Subcutaneous abdominal adipose tissue (tissue), 5 donors: ENCODE measurements around the gene FNDC8.

ENCODE experiments used
- H3K27ac ChIP-seq: one replicate; pipeline ENCODE4 v1.7.0; 2013; ENCODE audit warnings: low read depth, mild to moderate bottlenecking, inconsistent platforms, low read length, moderate library complexity
- H3K27me3 ChIP-seq, 5 donors: one replicate each; pipeline ENCODE4 v1.7.0; 2013; ENCODE audit warnings: low read length in 5 of 5, inconsistent platforms in 1 of 5; ENCODE audit not compliant: control insufficient read depth in 5 of 5, insufficient read depth in 4 of 5
- H3K36me3 ChIP-seq, 5 donors: one replicate each; pipeline ENCODE4 v1.7.0; 2013; ENCODE audit warnings: low read length in 5 of 5; ENCODE audit not compliant: control insufficient read depth in 5 of 5, insufficient read depth in 5 of 5
- H3K4me1 ChIP-seq, 5 donors: one replicate each; pipeline ENCODE4 v1.7.0; 2013; ENCODE audit warnings: low read length in 5 of 5, mild to moderate bottlenecking in 3 of 5, moderate library complexity in 1 of 5; ENCODE audit not compliant: control insufficient read depth in 5 of 5, insufficient read depth in 5 of 5
- H3K4me3 ChIP-seq, 5 donors: one replicate each; pipeline ENCODE4 v1.7.0; 2013; ENCODE audit warnings: low read length in 5 of 5, low read depth in 1 of 5
- H3K9ac ChIP-seq, 5 donors: one replicate each; pipeline ENCODE4 v1.7.0; 2013; ENCODE audit warnings: low read length in 5 of 5, mild to moderate bottlenecking in 4 of 5, moderate library complexity in 3 of 5
- H3K9me3 ChIP-seq, 5 donors: one replicate each; pipeline ENCODE4 v1.7.0; 2013; ENCODE audit warnings: low read length in 5 of 5; ENCODE audit not compliant: control insufficient read depth in 5 of 5
- donor health status: healthy.
- donor health status: healthy.
- donor health status: healthy.
- donor health status: healthy.
- donor health status: healthy.

FNDC8 gene

DNA sequence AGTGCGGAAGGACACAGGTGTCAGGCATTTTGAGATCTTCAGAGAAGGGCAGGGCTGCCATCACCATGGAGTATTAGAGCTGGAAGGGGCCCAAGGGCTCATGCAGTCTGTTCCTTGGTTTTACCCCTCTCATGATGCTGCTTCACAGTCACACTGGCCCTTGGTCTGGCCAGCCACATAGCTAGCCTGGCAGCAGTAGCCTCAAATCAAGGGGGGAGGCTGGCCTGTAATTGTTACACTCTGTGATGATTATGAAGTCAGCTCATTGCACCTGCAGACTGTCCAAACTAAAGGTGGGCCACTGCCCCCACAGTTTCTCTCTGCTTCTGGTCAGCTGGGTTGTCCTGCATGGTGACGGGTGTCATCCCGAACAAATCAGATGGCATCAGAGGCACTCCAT, at the start of gene FNDC8:
Gene FNDC8 (plus strand): TSS at position 301 of the 400 bp plus-strand sequence. CDS start 79 bp downstream, at position 380.
- H3K9me3 ChIP-seq = no peaks in the 10 kb centered on the region
- peaks cover 3 to 23% (median 19%) of the 10 kb centered on the region in 5 donors for H3K4me1 ChIP-seq
- H3K27me3 ChIP-seq = no peaks in the 10 kb centered on the region
- no peak within 1 kb of the TSS for H3K9ac ChIP-seq
- no peak within 1 kb of the TSS for H3K4me3 ChIP-seq
- no peak within 1 kb of the TSS for H3K27ac ChIP-seq
- no peaks in the 10 kb centered on the region for H3K36me3 ChIP-seq

GRCh38 chr17:35073183-35073790, 48.1 kb upstream of the FNDC8 start:
- no peak overlapping the region for H3K27ac ChIP-seq
- no peaks in the 10 kb centered on the region for H3K27me3 ChIP-seq
- H3K4me1 ChIP-seq = no peaks in the 10 kb centered on the region
- H3K36me3 ChIP-seq = peaks cover 0 to 5% (median 0%) of the 10 kb centered on the region in 5 donors
- no peak overlapping the region for H3K4me3 ChIP-seq
- H3K9ac ChIP-seq = no peak overlapping the region
- H3K9me3 ChIP-seq = no peaks in the 10 kb centered on the region

GRCh38 chr17:35073991-35074627, 47.3 kb upstream of the FNDC8 start:
- Histone ChIP-seq H3K9ac (no peak overlapping the region), H3K4me3 (no peak overlapping the region), H3K9me3 (no peaks in the 10 kb centered on the region), H3K27ac (no peak overlapping the region), H3K27me3 (no peaks in the 10 kb centered on the region), H3K4me1 (no peaks in the 10 kb centered on the region), H3K36me3 (peaks cover 0 to under 1% (median 0%) of the 10 kb centered on the region in 5 donors)

DNA sequence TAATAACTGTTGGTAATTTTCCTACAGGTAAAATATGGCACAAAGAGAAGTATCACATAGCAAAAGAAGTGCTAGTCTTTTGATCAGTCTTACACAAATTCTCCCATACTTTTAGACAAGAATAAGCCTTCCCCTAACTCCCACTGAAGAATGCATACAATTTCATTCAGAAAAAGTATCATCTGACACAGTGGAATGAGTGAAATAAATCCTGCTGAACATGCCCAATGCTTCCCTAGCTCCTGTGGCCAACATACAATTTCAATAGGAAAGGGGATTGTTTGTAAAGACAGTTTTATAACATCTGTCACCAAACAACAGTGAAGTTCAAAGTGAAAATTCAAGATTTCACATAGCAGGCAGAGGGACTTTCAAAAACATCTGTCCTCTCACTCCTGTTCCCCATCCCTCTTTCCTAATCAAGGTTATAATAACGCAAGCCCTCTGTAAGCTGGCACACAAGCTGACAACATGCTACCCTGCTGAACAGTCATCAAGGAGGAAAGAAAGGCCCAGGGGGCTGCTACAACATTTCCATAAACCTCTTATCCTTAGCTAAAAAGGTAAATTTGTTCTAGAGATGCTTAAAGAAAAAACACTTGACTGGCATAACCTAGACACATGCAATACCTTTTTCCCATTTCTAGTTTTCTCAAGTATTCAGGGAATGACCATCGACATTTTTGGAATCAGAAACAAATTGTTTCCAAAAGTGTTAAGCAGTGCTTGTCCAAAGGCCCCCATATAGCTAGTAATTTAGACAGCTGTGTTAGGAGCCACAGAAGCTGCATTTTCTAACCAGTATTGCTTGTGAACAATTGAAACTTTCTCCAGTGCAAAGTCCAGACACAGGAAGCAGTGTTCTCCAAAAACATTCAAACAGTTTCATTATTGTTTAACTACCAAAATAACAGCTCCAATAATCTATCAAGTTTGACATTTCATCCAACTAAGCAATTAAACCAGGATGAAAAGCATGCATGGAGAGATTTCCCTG, 46.4 kb upstream of the FNDC8 start:
- Histone ChIP-seq H3K9ac (no peak overlapping the region), H3K27ac (no peak overlapping the region), H3K4me1 (no peaks in the 10 kb centered on the region), H3K27me3 (no peaks in the 10 kb centered on the region), H3K4me3 (no peak overlapping the region), H3K9me3 (no peaks in the 10 kb centered on the region), H3K36me3 (no peaks in the 10 kb centered on the region)

DNA sequence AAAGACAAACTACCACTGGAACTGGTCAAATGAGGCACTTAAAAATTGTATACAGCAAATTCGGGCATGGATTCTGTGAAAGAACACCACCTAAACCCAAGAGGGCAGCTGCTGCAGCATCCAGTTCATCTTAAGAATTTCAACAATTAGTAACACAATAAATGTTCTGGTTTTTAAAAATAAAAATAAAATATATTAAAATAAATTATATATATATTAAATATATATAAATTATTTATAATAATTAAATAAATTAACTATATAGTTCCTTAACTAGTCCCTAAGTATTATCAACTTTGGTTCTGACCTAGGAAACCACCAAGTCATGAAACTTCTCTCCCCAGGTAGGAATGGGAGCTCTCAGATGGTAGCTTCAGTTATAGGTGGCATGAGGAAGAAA, 44.5 kb upstream of the FNDC8 start:
- no peaks in the 10 kb centered on the region for H3K27me3 ChIP-seq
- H3K4me3 ChIP-seq = no peak overlapping the region
- H3K27ac ChIP-seq = no peak overlapping the region
- no peaks in the 10 kb centered on the region for H3K9me3 ChIP-seq
- no peaks in the 10 kb centered on the region for H3K36me3 ChIP-seq
- H3K4me1 ChIP-seq = peaks cover 0 to 12% (median 4%) of the 10 kb centered on the region in 5 donors
- H3K9ac ChIP-seq = no peak overlapping the region

DNA sequence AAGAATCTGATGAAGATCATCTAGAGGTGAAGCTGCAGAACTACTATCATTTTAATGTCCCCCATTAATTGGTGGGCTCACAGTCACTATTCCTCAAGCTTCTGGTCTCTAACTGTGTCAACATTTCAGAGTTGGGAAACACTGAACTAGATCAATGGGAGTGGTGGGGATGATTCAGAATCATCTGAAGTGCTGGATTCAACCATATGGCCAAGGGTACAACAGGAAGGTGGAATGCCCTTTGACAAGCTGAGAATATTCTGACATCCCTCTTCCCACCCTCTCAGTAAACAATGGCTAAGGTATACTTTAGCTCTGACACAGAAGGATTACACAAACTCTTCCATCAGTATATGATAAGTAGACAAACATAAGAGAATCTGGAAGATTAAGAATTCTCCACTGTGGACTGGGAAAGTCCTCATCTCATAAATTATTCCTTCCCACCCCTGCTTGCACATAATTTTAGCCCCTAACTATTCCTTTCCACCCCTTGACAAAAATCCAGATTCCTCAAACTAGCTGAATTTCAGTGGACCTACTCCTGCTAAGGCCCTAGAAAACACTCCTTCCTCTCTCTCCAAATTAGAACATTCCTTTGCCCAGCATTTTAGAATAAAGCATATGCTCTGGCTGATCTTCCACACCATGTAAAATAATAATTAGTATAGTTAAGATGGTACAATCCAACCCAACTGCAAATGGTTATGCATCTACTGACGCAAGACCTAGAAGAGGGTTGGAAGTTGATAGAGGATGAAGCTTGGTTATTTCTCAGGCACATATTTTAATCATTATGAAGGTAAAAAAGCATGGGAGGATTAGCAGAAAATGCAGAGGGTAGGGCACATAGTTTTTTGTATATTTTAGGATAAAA, 41.6 kb upstream of the FNDC8 start:
- Histone ChIP-seq H3K4me1 (peaks cover 0 to 12% (median 9%) of the 10 kb centered on the region in 5 donors), H3K4me3 (no peak overlapping the region), H3K27me3 (no peaks in the 10 kb centered on the region), H3K36me3 (no peaks in the 10 kb centered on the region), H3K27ac (no peak overlapping the region), H3K9me3 (no peaks in the 10 kb centered on the region), H3K9ac (no peak overlapping the region)

- Histone ChIP-seq H3K36me3 (no peaks in the 10 kb centered on the region), H3K4me3 (no peak overlapping the region), H3K27me3 (no peaks in the 10 kb centered on the region), H3K4me1 (peaks cover 0 to 12% (median 9%) of the 10 kb centered on the region in 5 donors), H3K9me3 (no peaks in the 10 kb centered on the region), H3K27ac (no peak overlapping the region), H3K9ac (no peak overlapping the region)
These were observed 40.9 kb upstream of the FNDC8 start for GRCh38 chr17:35080536-35080935.

GRCh38 chr17:35081638-35082037, 39.8 kb upstream of the FNDC8 start:
- Histone ChIP-seq H3K4me1 (peaks cover 0 to 12% (median 9%) of the 10 kb centered on the region in 5 donors), H3K9me3 (no peaks in the 10 kb centered on the region), H3K27ac (no peak overlapping the region), H3K9ac (peak overlapping the region in 1 of 5 donors; percentile 4), H3K4me3 (no peak overlapping the region), H3K36me3 (no peaks in the 10 kb centered on the region), H3K27me3 (no peaks in the 10 kb centered on the region)

- H3K27me3 ChIP-seq = no peaks in the 10 kb centered on the region
- peaks cover 0 to 13% (median 9%) of the 10 kb centered on the region in 5 donors for H3K4me1 ChIP-seq
- H3K36me3 ChIP-seq = no peaks in the 10 kb centered on the region
- H3K9ac ChIP-seq = no peak overlapping the region
- no peak overlapping the region for H3K4me3 ChIP-seq
- no peak overlapping the region for H3K27ac ChIP-seq
- H3K9me3 ChIP-seq = no peaks in the 10 kb centered on the region
These were observed 39.2 kb upstream of the FNDC8 start for GRCh38 chr17:35082073-35082657.
